Duodenal mucosa (tissue), 2 donors: ENCODE measurements around the gene UMOD.

ENCODE experiments used
- H3K27ac ChIP-seq: one replicate; pipeline ENCODE4 v1.7.0; 2013; ENCODE audit warnings: low read depth, low read length
- H3K27me3 ChIP-seq, 2 donors: one replicate each; pipeline ENCODE4 v1.7.0; 2013; ENCODE audit warnings: low read length in 2 of 2, control low read depth in 1 of 2; ENCODE audit not compliant: insufficient read depth in 2 of 2, control insufficient read depth in 1 of 2
- H3K36me3 ChIP-seq, 2 donors: one replicate each; pipeline ENCODE4 v1.7.0; 2013; ENCODE audit warnings: low read length in 2 of 2, control low read depth in 1 of 2; ENCODE audit not compliant: insufficient read depth in 2 of 2, control insufficient read depth in 1 of 2
- H3K4me1 ChIP-seq, 2 donors: one replicate each; pipeline ENCODE4 v1.7.0; 2013; ENCODE audit warnings: low read length in 2 of 2, control low read depth in 1 of 2; ENCODE audit not compliant: insufficient read depth in 2 of 2, control insufficient read depth in 1 of 2
- H3K4me3 ChIP-seq, 2 donors: one replicate each; pipeline ENCODE4 v1.7.0; 2013; ENCODE audit warnings: low read length in 2 of 2, low read depth in 1 of 2
- H3K9ac ChIP-seq, 2 donors: one replicate each; pipeline ENCODE4 v1.7.0; 2013; ENCODE audit warnings: low read length in 2 of 2, low read depth in 1 of 2
- H3K9me3 ChIP-seq, 2 donors: one replicate each; pipeline ENCODE4 v1.7.0; 2013; ENCODE audit warnings: low read length in 2 of 2, control low read depth in 1 of 2; ENCODE audit not compliant: control insufficient read depth in 1 of 2

UMOD gene

GRCh38 chr16:20364051-20364450, 11.5 kb upstream of the UMOD start:
- Histone ChIP-seq H3K4me3 (no peak overlapping the region), H3K27me3 (peaks cover 0 to 5% of the 10 kb centered on the region in 2 donors), H3K9ac (no peak overlapping the region), H3K36me3 (no peaks in the 10 kb centered on the region), H3K27ac (no peak overlapping the region), H3K9me3 (no peaks in the 10 kb centered on the region), H3K4me1 (no peaks in the 10 kb centered on the region)

- Histone ChIP-seq H3K27ac (no peak overlapping the region), H3K36me3 (no peaks in the 10 kb centered on the region), H3K9me3 (no peaks in the 10 kb centered on the region), H3K4me1 (no peaks in the 10 kb centered on the region), H3K4me3 (no peak overlapping the region), H3K9ac (no peak overlapping the region), H3K27me3 (peaks cover 0 to 5% of the 10 kb centered on the region in 2 donors)
Measured at GRCh38 chr16:20363191-20363590, 10.7 kb upstream of the UMOD start.

GRCh38 chr16:20359997-20360396, 7.5 kb upstream of the UMOD start:
- no peak overlapping the region for H3K4me3 ChIP-seq
- H3K27me3 ChIP-seq, result peaks cover 0 to 5% of the 10 kb centered on the region in 2 donors
- H3K9ac ChIP-seq, result no peak overlapping the region
- H3K27ac ChIP-seq, result no peak overlapping the region
- H3K36me3 ChIP-seq, result no peaks in the 10 kb centered on the region
- H3K4me1 ChIP-seq, result no peaks in the 10 kb centered on the region
- H3K9me3 ChIP-seq, result no peaks in the 10 kb centered on the region

GRCh38 chr16:20355114-20355782, 2.7 kb upstream of the UMOD start:
- Histone ChIP-seq H3K4me3 (no peak overlapping the region), H3K36me3 (no peaks in the 10 kb centered on the region), H3K9ac (no peak overlapping the region), H3K9me3 (no peaks in the 10 kb centered on the region), H3K27ac (no peak overlapping the region), H3K27me3 (no peaks in the 10 kb centered on the region), H3K4me1 (no peaks in the 10 kb centered on the region)

GRCh38 chr16:20353379-20353778, 864 bp upstream of the UMOD start:
- Histone ChIP-seq H3K27ac (no peak overlapping the region), H3K9me3 (no peaks in the 10 kb centered on the region), H3K9ac (no peak overlapping the region), H3K36me3 (no peaks in the 10 kb centered on the region), H3K27me3 (no peaks in the 10 kb centered on the region), H3K4me1 (peaks cover 0 to 5% of the 10 kb centered on the region in 2 donors), H3K4me3 (no peak overlapping the region)

- H3K27ac ChIP-seq, result no peak overlapping the region
- no peaks in the 10 kb centered on the region for H3K9me3 ChIP-seq
- no peaks in the 10 kb centered on the region for H3K27me3 ChIP-seq
- H3K36me3 ChIP-seq, result no peaks in the 10 kb centered on the region
- peaks cover 0 to 6% of the 10 kb centered on the region in 2 donors for H3K4me1 ChIP-seq
- no peak overlapping the region for H3K9ac ChIP-seq
- no peak overlapping the region for H3K4me3 ChIP-seq
Measured at GRCh38 chr16:20349615-20350014, 2.9 kb downstream of the UMOD start.

GRCh38 chr16:20348365-20349185, 3.9 kb downstream of the UMOD start:
- H3K27me3 ChIP-seq, result no peaks in the 10 kb centered on the region

GRCh38 chr16:20347666-20348364, 4.7 kb downstream of the UMOD start:
- Histone ChIP-seq H3K9ac (no peak overlapping the region), H3K27ac (no peak overlapping the region), H3K9me3 (no peaks in the 10 kb centered on the region), H3K4me1 (peaks cover 0 to 6% of the 10 kb centered on the region in 2 donors), H3K36me3 (no peaks in the 10 kb centered on the region), H3K4me3 (no peak overlapping the region), H3K27me3 (no peaks in the 10 kb centered on the region)

More at GRCh38 chr16:20348365-20349185, 3.9 kb downstream of the UMOD start:
- no peaks in the 10 kb centered on the region for H3K9me3 ChIP-seq
- peaks cover 0 to 6% of the 10 kb centered on the region in 2 donors for H3K4me1 ChIP-seq
- no peaks in the 10 kb centered on the region for H3K36me3 ChIP-seq
- H3K9ac ChIP-seq, result no peak overlapping the region
- peak overlapping the region in 1 of 2 donors; percentile 36 for H3K4me3 ChIP-seq
- H3K27ac ChIP-seq, result no peak overlapping the region

GRCh38 chr16:20344611-20345010, 7.9 kb downstream of the UMOD start:
- Histone ChIP-seq H3K27ac (no peak overlapping the region), H3K9ac (no peak overlapping the region), H3K27me3 (no peaks in the 10 kb centered on the region), H3K36me3 (no peaks in the 10 kb centered on the region), H3K9me3 (no peaks in the 10 kb centered on the region), H3K4me1 (peaks cover 0 to 6% of the 10 kb centered on the region in 2 donors), H3K4me3 (no peak overlapping the region)

GRCh38 chr16:20339744-20340143, 12.8 kb downstream of the UMOD start:
- H3K9ac ChIP-seq, result no peak overlapping the region
- H3K9me3 ChIP-seq, result no peaks in the 10 kb centered on the region
- no peak overlapping the region for H3K27ac ChIP-seq
- no peaks in the 10 kb centered on the region for H3K27me3 ChIP-seq
- H3K4me3 ChIP-seq, result no peak overlapping the region
- no peaks in the 10 kb centered on the region for H3K4me1 ChIP-seq
- no peaks in the 10 kb centered on the region for H3K36me3 ChIP-seq
